GM18520 (cell line): ENCODE results near the gene ELAVL3.
"Not testable (repeated sequence)": the region's sequence is repeated elsewhere in the genome, so short reads cannot be mapped to it uniquely, and the experiment has no call there.

Experiments used
- ATAC-seq: cut with Tn5 transposase; IDR thresholded peaks from one replicate; pipeline ENCODE4 v1.9.1; 2021; ENCODE audit not compliant: unreplicated experiment

ELAVL3 gene

GRCh38 chr19:11410682-11411081, 70.2 kb downstream of the ELAVL3 start:
- ATAC-seq, result no peak

GRCh38 chr19:11408591-11408990, 72.3 kb downstream of the ELAVL3 start:
- no peak for ATAC-seq

- ATAC-seq, result not testable (repeated sequence)
Observed at GRCh38 chr19:11406703-11407236, 74.1 kb downstream of the ELAVL3 start.

- ATAC-seq, result no peak
Observed at GRCh38 chr19:11405846-11406643, 74.8 kb downstream of the ELAVL3 start.

GRCh38 chr19:11404588-11405222, 76.1 kb downstream of the ELAVL3 start:
- ATAC-seq, result no peak

GRCh38 chr19:11401808-11402543, 78.9 kb downstream of the ELAVL3 start:
- ATAC-seq, result no peak
